Activated T-helper 1 cell treated with anti-CD3 and anti-CD28 coated beads, Interleukin-2, amount 50 U/mL, for 16 hours (primary cell): Measurements from ENCODE around the gene EFCAB6.
A peak's percentile ranks its signal among the peaks of the same experiment; 100 is the strongest.

Source experiments
- DNase-seq, 2 donors: peaks; one replicate each; pipeline ENCODE4 v3.0.0-alpha.2; 2020; ENCODE audit warnings: low read depth in 1 of 2, low spot score in 1 of 2

EFCAB6 gene

DNA sequence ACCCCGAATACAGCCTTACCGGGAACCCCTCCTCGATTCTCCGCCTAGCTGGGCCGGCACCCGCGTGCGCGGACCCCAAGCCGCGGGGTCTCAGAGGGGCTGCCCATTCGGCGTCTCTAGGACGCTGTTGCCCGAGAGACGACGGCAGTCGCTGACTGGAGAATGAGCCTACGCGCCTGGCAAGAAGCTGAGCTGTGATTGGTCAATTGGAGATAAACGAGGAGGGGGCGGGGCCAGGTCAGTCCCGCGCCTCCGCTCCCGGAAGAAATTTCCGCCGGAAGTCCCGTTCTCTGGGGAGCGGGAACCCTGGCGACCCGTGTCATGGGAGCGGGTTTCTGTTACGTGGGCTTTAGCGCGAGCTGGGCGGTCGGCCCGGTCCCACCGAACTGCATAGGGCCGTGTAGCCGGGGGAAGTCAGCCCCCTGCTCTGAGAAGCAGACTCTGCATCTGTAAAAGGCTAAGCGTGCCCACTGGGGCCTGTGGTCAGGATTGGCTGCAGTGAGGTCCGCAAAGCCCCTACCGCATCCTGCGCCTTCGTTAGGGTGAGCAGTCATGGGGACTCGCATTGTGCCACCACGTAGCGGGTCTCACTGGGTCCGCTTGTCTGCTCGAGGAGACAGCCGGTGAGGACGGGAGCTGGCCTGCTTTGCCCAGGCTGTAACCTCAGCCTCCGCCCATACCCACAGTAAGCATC is at the start of gene EFCAB6:
Gene EFCAB6, minus strand, starts transcription at position 157 of the 694 bp plus-strand sequence. CDS start 29,987 bp downstream, outside the sequence.
- peak; percentile 77 to 81 for DNase-seq

DNA sequence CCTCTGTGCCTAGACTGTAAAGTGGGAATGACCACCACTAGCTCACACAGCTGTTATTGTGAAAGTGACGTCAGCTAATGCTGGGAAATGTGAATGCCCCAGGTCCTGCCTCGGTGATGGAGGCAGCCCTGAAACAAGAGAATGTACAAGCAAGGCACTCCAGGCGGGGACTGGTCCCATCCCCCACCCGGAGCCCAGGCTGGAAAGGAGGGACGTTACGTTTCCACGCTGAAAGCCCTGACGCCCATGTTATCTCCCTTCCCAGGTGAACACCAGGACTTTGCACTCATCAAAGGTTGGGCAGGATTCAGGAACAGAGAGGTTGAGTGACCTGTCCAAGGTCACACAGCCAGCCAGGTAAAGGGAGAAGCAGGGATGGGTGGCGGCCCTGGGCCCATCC is 49.4 kb upstream of the EFCAB6 start:
- DNase-seq, result no peak

GRCh38 chr22:43860831-43861230 is 48.7 kb upstream of the EFCAB6 start:
- no peak for DNase-seq

DNA sequence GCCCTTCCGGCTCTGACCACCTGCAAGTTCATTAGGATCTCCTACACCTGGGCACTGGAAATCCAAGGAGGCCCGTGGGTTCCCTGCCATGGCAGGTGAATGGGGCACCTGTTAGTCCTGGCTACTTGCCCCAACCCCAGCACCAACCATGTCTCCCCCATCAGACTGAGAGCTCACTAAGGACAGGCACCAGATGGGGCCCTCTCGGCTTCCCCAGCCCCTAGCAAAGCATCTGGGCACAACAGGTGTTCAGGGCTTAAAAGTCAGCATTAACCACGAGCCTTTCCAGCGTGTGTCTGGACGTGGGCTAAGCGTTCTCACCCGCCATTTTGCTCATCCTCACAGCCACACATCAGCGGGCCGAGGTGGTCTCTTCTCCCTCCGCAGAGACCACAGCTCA is 48.0 kb upstream of the EFCAB6 start:
- DNase-seq, result no peak

GRCh38 chr22:43859621-43860020 is 47.5 kb upstream of the EFCAB6 start:
- no peak for DNase-seq

GRCh38 chr22:43859176-43859575 is 47.1 kb upstream of the EFCAB6 start:
- no peak for DNase-seq

GRCh38 chr22:43858156-43858895 is 46.2 kb upstream of the EFCAB6 start:
- no peak for DNase-seq

DNA sequence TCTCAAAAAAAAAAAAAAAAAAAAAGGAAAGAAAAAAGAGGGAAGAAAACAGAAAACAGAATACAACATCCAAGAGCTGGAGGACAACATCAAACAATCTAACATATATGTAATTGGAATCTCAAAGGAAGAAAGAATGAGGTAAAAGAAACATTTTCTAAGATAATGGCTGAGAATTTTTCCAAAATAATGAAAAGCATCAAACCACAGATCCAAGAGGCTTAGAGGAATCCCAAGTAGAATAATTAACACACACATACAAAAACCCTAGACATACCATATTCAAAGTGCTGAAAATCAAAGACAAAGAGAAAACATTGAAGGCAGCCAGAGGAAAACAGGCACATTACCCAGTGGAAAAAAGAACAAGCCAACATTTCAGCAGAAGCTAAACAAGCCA is 45.3 kb upstream of the EFCAB6 start:
- no peak for DNase-seq

DNA sequence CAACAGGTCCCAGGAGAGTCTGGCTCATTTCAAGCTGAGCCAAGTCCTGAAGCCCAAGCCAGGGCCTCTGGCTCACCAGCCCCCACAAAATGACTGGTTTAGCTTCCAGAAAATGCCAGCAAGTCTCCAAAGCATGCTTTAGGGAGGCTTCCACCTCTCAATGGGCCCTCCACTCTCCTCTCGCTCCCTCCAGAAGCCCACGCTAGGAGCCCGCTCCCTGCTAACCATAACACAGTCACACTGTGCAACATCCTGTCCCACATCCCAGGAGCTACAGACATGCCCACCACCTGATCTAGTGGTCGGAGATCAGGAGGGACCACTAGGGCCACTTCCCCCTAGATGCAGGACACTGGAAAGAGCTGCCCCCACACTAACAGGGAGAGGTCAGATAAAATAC is 43.3 kb upstream of the EFCAB6 start:
- no peak for DNase-seq

GRCh38 chr22:43854786-43855271 is 42.7 kb upstream of the EFCAB6 start:
- DNase-seq, result no peak

- no peak for DNase-seq
Measured at GRCh38 chr22:43854121-43854785, 42.1 kb upstream of the EFCAB6 start.

DNA sequence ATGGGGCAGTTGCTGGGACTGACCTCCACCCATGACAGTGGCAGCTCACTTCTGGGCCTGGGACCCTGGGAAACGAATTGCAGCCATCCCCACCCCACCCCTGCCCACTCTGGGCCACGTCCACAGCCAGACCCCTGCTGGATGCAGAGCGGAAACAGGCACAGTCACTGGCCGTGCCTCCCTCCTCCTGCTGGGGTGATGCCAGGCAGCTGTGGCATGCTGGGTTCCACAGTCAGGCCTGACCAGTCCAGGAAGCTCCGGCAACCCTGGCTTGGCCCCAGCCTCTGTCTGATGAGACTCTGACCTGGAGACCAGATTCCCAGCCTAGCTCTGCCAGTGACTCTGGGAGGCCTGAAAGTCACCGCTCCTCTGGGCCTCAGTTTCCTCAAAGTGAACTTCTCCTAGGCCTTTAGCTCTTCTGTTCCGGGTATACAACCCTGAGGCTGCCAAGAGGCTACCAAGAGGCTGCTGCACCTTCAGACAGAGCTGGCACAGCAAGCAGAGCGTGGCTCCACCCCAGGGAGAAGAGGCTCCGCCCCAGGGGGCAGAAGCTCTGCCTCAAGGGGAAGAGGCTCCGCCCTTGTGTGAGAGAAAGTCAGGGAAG is 41.3 kb upstream of the EFCAB6 start:
- DNase-seq, result no peak

DNA sequence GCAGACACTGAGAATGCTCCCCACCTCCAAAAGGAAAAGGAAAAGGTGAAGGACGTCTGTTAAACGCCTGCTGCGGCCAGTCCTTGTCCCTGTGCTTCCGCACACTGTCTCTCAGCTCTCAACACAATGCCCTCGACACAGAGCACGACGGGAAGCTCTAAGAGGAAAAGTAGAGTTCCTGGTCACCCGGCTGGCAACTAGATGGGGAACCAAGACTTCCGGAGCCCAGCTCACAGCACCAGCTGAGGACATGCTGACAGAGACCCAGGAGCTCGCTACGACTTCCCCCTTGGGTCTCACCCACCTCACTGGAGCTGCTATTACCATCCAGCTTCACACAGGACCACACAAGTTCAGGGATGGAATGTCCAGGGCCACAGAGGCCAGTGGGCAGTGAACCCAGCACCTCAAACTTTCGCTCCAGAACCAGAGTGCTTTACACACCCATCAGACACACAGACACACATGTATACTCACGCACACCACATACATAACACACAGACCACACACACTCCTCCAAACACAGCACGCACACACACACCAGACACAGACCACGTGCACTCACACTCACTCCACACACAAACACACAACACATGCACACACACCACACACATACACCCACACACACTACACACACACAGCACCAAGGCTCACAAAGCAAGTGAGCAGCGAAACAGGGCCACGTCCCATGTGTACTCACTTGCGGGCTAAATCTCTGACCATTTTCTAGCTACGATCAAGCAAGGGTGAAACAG is 40.6 kb upstream of the EFCAB6 start:
- DNase-seq, result no peak

DNA sequence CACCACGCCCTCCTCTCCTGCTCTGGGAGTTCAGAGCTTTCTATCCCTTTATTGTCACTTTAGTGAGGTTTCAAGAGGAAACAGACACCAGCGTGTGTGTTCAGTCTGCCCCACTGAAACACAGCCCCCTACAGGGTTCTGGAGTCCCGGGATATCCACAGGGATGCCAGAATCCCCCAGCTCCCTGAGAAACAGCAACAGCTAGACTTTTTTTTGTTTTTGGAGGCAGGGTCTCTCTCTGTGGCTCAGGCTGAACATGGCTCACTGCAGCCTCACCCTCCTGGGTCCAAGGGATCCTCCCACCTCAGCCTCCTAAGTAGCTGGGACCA is 39.8 kb upstream of the EFCAB6 start:
- DNase-seq, result no peak

GRCh38 chr22:43851058-43851978 is 39.2 kb upstream of the EFCAB6 start:
- no peak for DNase-seq

- no peak for DNase-seq
Measured at GRCh38 chr22:43850529-43850928, 38.4 kb upstream of the EFCAB6 start.

DNA sequence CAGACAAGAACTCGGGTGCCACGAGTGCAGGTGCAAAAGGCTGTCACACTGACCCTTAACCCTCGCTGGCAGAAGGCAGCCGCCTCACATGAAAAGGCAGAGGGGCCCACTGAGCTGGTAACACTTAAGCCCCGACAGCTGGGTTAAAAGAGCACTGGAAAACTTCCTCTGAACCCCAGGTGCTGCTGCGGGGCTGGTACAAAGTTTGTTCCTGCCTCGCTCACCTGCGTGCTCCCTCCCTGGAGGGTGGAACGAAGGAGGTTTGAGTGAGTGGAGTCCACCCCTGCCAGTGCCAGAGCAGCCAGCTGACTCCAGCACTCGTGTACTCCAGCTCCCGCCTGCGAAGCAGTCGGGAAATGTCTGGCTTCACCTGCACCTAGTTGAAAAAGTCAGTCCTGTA is 37.6 kb upstream of the EFCAB6 start:
- no peak for DNase-seq

GRCh38 chr22:43848366-43849171 is 36.5 kb upstream of the EFCAB6 start:
- no peak for DNase-seq
